ENCODE data around the gene CYP3A5. TPM values are rescaled to one million over a fixed set of nuclear protein-coding genes. Genes with fewer than 3 reads are reported as not detected.
"Not testable (repeated sequence)": the region's sequence is repeated elsewhere in the genome, so short reads cannot be mapped to it uniquely, and the experiment has no call there.

CYP3A5 gene
- 0.17 and 0.74 TPM in 2 replicates for total RNA-seq (2014; rRNA removed; shearing (Covaris generic))
- polyA plus RNA-seq (2014; cell fraction: nucleus; rRNA removed), result 6.7 TPM in 1 of 2 replicates, not detected in the other

- no peak for DNase-seq (ENCODE audit: extremely low read depth, low read depth)
Measured at GRCh38 chr7:99679400-99680191, at the start of gene CYP3A5. TSS of gene CYP3A5 (minus strand) at chr7:99679996. CDS start at chr7:99679896, 100 bp downstream.

- no peak for DNase-seq (ENCODE audit: extremely low read depth, low read depth)
Measured at GRCh38 chr7:99728615-99729014, 48.8 kb upstream of the CYP3A5 start.

- DNase-seq (ENCODE audit: extremely low read depth, low read depth), result not testable (repeated sequence)
Measured at GRCh38 chr7:99723201-99723600, 43.4 kb upstream of the CYP3A5 start.

GRCh38 chr7:99720800-99721595 is 41.2 kb upstream of the CYP3A5 start:
- DNase-seq (ENCODE audit: extremely low read depth, low read depth), result no peak

- no peak for DNase-seq (ENCODE audit: extremely low read depth, low read depth)
Measured at GRCh38 chr7:99719996-99720769, 40.4 kb upstream of the CYP3A5 start.

GRCh38 chr7:99713995-99714570 is 34.3 kb upstream of the CYP3A5 start:
- DNase-seq (ENCODE audit: extremely low read depth, low read depth), result no peak

- no peak for DNase-seq (ENCODE audit: extremely low read depth, low read depth)
Measured at GRCh38 chr7:99709838-99710578, 30.2 kb upstream of the CYP3A5 start.

GRCh38 chr7:99709260-99709659 is 29.5 kb upstream of the CYP3A5 start:
- DNase-seq (ENCODE audit: extremely low read depth, low read depth), result no peak

- no peak for DNase-seq (ENCODE audit: extremely low read depth, low read depth)
Measured at GRCh38 chr7:99707096-99707495, 27.3 kb upstream of the CYP3A5 start.

- DNase-seq (ENCODE audit: extremely low read depth, low read depth), result no peak
Measured at GRCh38 chr7:99699946-99700345, 20.1 kb upstream of the CYP3A5 start.

- not testable (repeated sequence) for DNase-seq (ENCODE audit: extremely low read depth, low read depth)
Measured at GRCh38 chr7:99698867-99699730, 19.3 kb upstream of the CYP3A5 start.

GRCh38 chr7:99694912-99695304 is 15.1 kb upstream of the CYP3A5 start:
- DNase-seq (ENCODE audit: extremely low read depth, low read depth), result no peak

GRCh38 chr7:99694201-99694911 is 14.6 kb upstream of the CYP3A5 start:
- DNase-seq (ENCODE audit: extremely low read depth, low read depth), result no peak

GRCh38 chr7:99693427-99694200 is 13.8 kb upstream of the CYP3A5 start:
- DNase-seq (ENCODE audit: extremely low read depth, low read depth), result no peak

- DNase-seq (ENCODE audit: extremely low read depth, low read depth), result no peak
Measured at GRCh38 chr7:99693100-99693426, 13.3 kb upstream of the CYP3A5 start.

- not testable (repeated sequence) for DNase-seq (ENCODE audit: extremely low read depth, low read depth)
Measured at GRCh38 chr7:99692563-99692962, 12.8 kb upstream of the CYP3A5 start.

- not testable (repeated sequence) for DNase-seq (ENCODE audit: extremely low read depth, low read depth)
Measured at GRCh38 chr7:99691658-99692057, 11.9 kb upstream of the CYP3A5 start.

- not testable (repeated sequence) for DNase-seq (ENCODE audit: extremely low read depth, low read depth)
Measured at GRCh38 chr7:99690918-99691317, 11.1 kb upstream of the CYP3A5 start.

Data from NCI-H460 (cell line).